ENCODE data around the gene NCKAP5L. TPM values are rescaled to one million over a fixed set of nuclear protein-coding genes. Genes with fewer than 3 reads are reported as not detected.

NCKAP5L gene
- total and polyA plus RNA-seq, 3 donors from 2014 or later = 22.0 to 79.7 (median 63.5) TPM

GRCh38 chr12:49824895-49825294 is 3.3 kb downstream of the NCKAP5L start:
- TF ChIP-seq POLR2A (IDR thresholded peaks at IDR 0.05) (no peak), CTCF (IDR thresholded peaks at IDR 0.05) (no peak)
- intact Hi-C loops (cut with DNase I; ENCODE audit: low total_unique reads) = no loop called here
- no peak for DNase-seq
- Histone ChIP-seq H3K27me3 (no peaks in the 10 kb centered on the region), H3K4me1 (peaks cover 60% of the 10 kb centered on the region), H3K27ac (peak overlapping the region in 1 of 2 donors; percentile 41), H3K9me3 (no peaks in the 10 kb centered on the region), H3K4me3 (no peak overlapping the region), H3K36me3 (ENCODE audit: low read depth, missing control alignments) (no peaks in the 10 kb centered on the region)
- 50 to 65% methylated on average over 4 of the region's 4 CpGs for WGBS, 2 donors

- Histone ChIP-seq H3K27me3 (no peaks in the 10 kb centered on the region), H3K9me3 (no peaks in the 10 kb centered on the region), H3K4me1 (peaks cover 60% of the 10 kb centered on the region), H3K36me3 (ENCODE audit: low read depth, missing control alignments) (no peaks in the 10 kb centered on the region), H3K4me3 (no peak overlapping the region), H3K27ac (no peak overlapping the region)
- 80 to 84% methylated on average over 7 to 8 of the region's 8 CpGs for WGBS, 2 donors
- intact Hi-C loops (cut with DNase I; ENCODE audit: low total_unique reads) = no loop called here
- TF ChIP-seq POLR2A (IDR thresholded peaks at IDR 0.05) (no peak), CTCF (IDR thresholded peaks at IDR 0.05) (no peak)
- no peak for DNase-seq
Measured at GRCh38 chr12:49824416-49824815, 3.8 kb downstream of the NCKAP5L start.

GRCh38 chr12:49823951-49824350 is 4.3 kb downstream of the NCKAP5L start:
- no peak for TF ChIP-seq POLR2A (IDR thresholded peaks at IDR 0.05)
- TF ChIP-seq CTCF (IDR thresholded peaks at IDR 0.05) = no peak
- Histone ChIP-seq H3K9me3 (no peaks in the 10 kb centered on the region), H3K36me3 (ENCODE audit: low read depth, missing control alignments) (no peaks in the 10 kb centered on the region), H3K27me3 (no peaks in the 10 kb centered on the region), H3K4me1 (peaks cover 55% of the 10 kb centered on the region), H3K4me3 (no peak overlapping the region), H3K27ac (no peak overlapping the region)
- DNase-seq = no peak
- WGBS, 2 donors = 67 to 69% methylated on average over 6 of the region's 6 CpGs
- intact Hi-C loops (cut with DNase I; ENCODE audit: low total_unique reads) = no loop called here

GRCh38 chr12:49823350-49823749 is 4.9 kb downstream of the NCKAP5L start:
- no peak for TF ChIP-seq CTCF (IDR thresholded peaks at IDR 0.05)
- TF ChIP-seq POLR2A (IDR thresholded peaks at IDR 0.05) = no peak
- H3K27me3 ChIP-seq = no peaks in the 10 kb centered on the region
- no peak overlapping the region for H3K27ac ChIP-seq
- no peaks in the 10 kb centered on the region for H3K36me3 ChIP-seq (ENCODE audit: low read depth, missing control alignments)
- intact Hi-C loops (cut with DNase I; ENCODE audit: low total_unique reads) = no loop called here
- H3K9me3 ChIP-seq = no peaks in the 10 kb centered on the region
- 57 to 67% methylated on average over 1 of the region's 1 CpG for WGBS, 2 donors
- H3K4me3 ChIP-seq = no peak overlapping the region
- H3K4me1 ChIP-seq = peaks cover 51% of the 10 kb centered on the region
- no peak for DNase-seq

All from testis (tissue), 3 donors.